HUES6 (cell line): ENCODE data around the gene CREB3.

Experiments used
- H3K27ac ChIP-seq: 2 replicates; pipeline ENCODE4 v1.7.0; 2013; ENCODE audit warnings: low read depth, mild to moderate bottlenecking, low read length, inconsistent platforms
- H3K27me3 ChIP-seq: 2 replicates; pipeline ENCODE4 v1.6.1; 2013; ENCODE audit warnings: low read length; ENCODE audit not compliant: control insufficient read depth, insufficient read depth
- H3K36me3 ChIP-seq: 2 replicates; pipeline ENCODE4 v1.6.1; 2013; ENCODE audit warnings: low read length; ENCODE audit not compliant: control insufficient read depth, insufficient read depth
- H3K4me1 ChIP-seq: 2 replicates; pipeline ENCODE4 v1.6.1; 2013; ENCODE audit warnings: low read length; ENCODE audit not compliant: control insufficient read depth, insufficient read depth
- H3K4me3 ChIP-seq: 2 replicates; pipeline ENCODE4 v1.5.1; 2013; ENCODE audit warnings: low read depth, low read length
- H3K9ac ChIP-seq: one replicate; pipeline ENCODE4 v1.6.1; 2013; ENCODE audit warnings: mild to moderate bottlenecking, low read length
- H3K9me3 ChIP-seq: 2 replicates; pipeline ENCODE4 v1.6.1; 2013; ENCODE audit warnings: low read depth, low read length; ENCODE audit not compliant: control insufficient read depth, insufficient read depth

CREB3 gene

GRCh38 chr9:35781066-35781465, 48.6 kb downstream of the CREB3 start:
- Histone ChIP-seq H3K9ac (no peak overlapping the region), H3K27me3 (no peaks in the 10 kb centered on the region), H3K9me3 (no peaks in the 10 kb centered on the region), H3K4me1 (peaks cover 2% of the 10 kb centered on the region; the same call in 1 of the 2 replicates), H3K27ac (no peak overlapping the region), H3K4me3 (no peak overlapping the region), H3K36me3 (no peaks in the 10 kb centered on the region)

- Histone ChIP-seq H3K36me3 (no peaks in the 10 kb centered on the region), H3K27ac (no peak overlapping the region), H3K27me3 (no peaks in the 10 kb centered on the region), H3K4me3 (no peak overlapping the region), H3K9me3 (no peaks in the 10 kb centered on the region), H3K4me1 (no peaks in the 10 kb centered on the region), H3K9ac (no peak overlapping the region)
These were observed 51.0 kb downstream of the CREB3 start for GRCh38 chr9:35783418-35783817.
